ENCODE results near the gene FADS3. TPM values are rescaled to one million over a fixed set of nuclear protein-coding genes. Genes with fewer than 3 reads are reported as not detected.

The FADS3 gene
- total RNA-seq, 1 donor from 2014 or later: 135 TPM

GRCh38 chr11:61842528-61842820 is 48.9 kb downstream of the FADS3 start:
- no peak for TF ChIP-seq CTCF (IDR thresholded peaks at IDR 0.05)
- no peaks in the 10 kb centered on the region for H3K4me1 Mint-ChIP-seq
- ChIA-PET CTCF (interaction anchor here (0.6 kb wide), 1 partner anchor 407 kb away, joined by 3 read pairs; no protein-coding TSS in a partner anchor), POLR2A (no interaction called here)
- no peak overlapping the region for H3K27ac Mint-ChIP-seq
- DNase-seq (no peak), ATAC-seq (ENCODE audit: low read depth) (no peak)
- intact Hi-C loops (cut with micrococcal nuclease): no loop called here
- no peaks in the 10 kb centered on the region for H3K27me3 Mint-ChIP-seq
- peaks cover 1% of the 10 kb centered on the region for H3K36me3 Mint-ChIP-seq (ENCODE audit: low read depth)
- H3K9me3 Mint-ChIP-seq: no peaks in the 10 kb centered on the region
- H3K4me3 Mint-ChIP-seq: no peak overlapping the region

GRCh38 chr11:61841636-61842527 is 49.5 kb downstream of the FADS3 start:
- no peaks in the 10 kb centered on the region for H3K9me3 Mint-ChIP-seq
- POLR2A ChIA-PET: no interaction called here
- peaks cover 1% of the 10 kb centered on the region for H3K36me3 Mint-ChIP-seq (ENCODE audit: low read depth)
- intact Hi-C loops (cut with micrococcal nuclease): no loop called here
- CTCF ChIA-PET: interaction anchor here (0.6 to 0.9 kb wide), 2 partner anchors 29 to 406 kb away, joined by 3 read pairs; no protein-coding TSS in a partner anchor
- no peak overlapping the region for H3K4me3 Mint-ChIP-seq
- no peak overlapping the region for H3K27ac Mint-ChIP-seq
- H3K4me1 Mint-ChIP-seq: no peaks in the 10 kb centered on the region
- H3K27me3 Mint-ChIP-seq: no peaks in the 10 kb centered on the region
- DNase-seq (no peak), ATAC-seq (ENCODE audit: low read depth) (no peak)
- TF ChIP-seq CTCF (IDR thresholded peaks at IDR 0.05): no peak

DNA sequence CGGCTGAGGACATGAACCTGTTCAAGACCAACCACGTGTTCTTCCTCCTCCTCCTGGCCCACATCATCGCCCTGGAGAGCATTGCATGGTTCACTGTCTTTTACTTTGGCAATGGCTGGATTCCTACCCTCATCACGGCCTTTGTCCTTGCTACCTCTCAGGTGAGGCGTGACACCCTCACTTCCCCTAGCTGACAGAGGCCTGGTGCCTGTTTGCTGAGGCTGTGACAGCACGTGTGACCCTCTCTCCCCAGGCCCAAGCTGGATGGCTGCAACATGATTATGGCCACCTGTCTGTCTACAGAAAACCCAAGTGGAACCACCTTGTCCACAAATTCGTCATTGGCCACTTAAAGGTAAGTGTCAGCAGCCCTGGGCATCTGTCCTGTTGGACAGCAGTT is 51.0 kb downstream of the FADS3 start:
- no peak for DNase-seq
- Mint-ChIP-seq H3K4me3 (no peak overlapping the region), H3K27me3 (no peaks in the 10 kb centered on the region), H3K9me3 (no peaks in the 10 kb centered on the region), H3K36me3 (ENCODE audit: low read depth) (peaks cover 1% of the 10 kb centered on the region), H3K27ac (no peak overlapping the region), H3K4me1 (peaks cover 7% of the 10 kb centered on the region)
- ATAC-seq (ENCODE audit: low read depth): no peak
- no peak for TF ChIP-seq CTCF (IDR thresholded peaks at IDR 0.05)
- ChIA-PET CTCF (interaction anchor here (1.1 to 1.6 kb wide), 2 partner anchors 59 to 241 kb away, joined by 3 to 4 read pairs; no protein-coding TSS in a partner anchor), POLR2A (interaction anchor here (1.2 kb wide), 1 partner anchor 25 kb away, joined by 3 read pairs; no protein-coding TSS in a partner anchor)
- intact Hi-C loops (cut with micrococcal nuclease): no loop called here

DNA sequence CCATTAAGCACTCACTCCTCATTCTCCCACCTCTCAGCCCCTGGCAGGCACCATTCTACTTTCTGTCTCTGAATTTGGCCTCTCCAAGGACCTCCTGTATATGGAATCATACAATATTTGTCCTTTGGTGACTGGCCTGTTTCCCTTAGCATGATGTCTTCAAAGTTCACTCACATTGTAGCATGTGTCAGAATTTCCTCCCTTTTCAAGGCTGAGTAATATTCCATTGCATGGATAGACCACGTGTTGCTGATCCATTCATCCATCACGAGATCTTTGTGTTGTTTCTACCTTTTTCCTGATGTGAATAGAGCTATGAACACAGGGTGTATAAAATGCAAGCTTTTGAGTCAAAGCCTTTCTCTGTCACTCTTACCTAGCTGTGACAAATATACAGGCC is 51.6 kb downstream of the FADS3 start:
- H3K9me3 Mint-ChIP-seq: no peaks in the 10 kb centered on the region
- H3K4me3 Mint-ChIP-seq: no peak overlapping the region
- H3K36me3 Mint-ChIP-seq (ENCODE audit: low read depth): peaks cover 1% of the 10 kb centered on the region
- H3K4me1 Mint-ChIP-seq: peaks cover 12% of the 10 kb centered on the region
- POLR2A ChIA-PET: no interaction called here
- CTCF ChIA-PET: interaction anchor here (1.1 to 1.6 kb wide), 2 partner anchors 59 to 242 kb away, joined by 3 to 4 read pairs; no protein-coding TSS in a partner anchor
- no peaks in the 10 kb centered on the region for H3K27me3 Mint-ChIP-seq
- no peak for TF ChIP-seq CTCF (IDR thresholded peaks at IDR 0.05)
- no peak for ATAC-seq (ENCODE audit: low read depth)
- no peak overlapping the region for H3K27ac Mint-ChIP-seq
- intact Hi-C loops (cut with micrococcal nuclease): no loop called here
- no peak for DNase-seq

DNA sequence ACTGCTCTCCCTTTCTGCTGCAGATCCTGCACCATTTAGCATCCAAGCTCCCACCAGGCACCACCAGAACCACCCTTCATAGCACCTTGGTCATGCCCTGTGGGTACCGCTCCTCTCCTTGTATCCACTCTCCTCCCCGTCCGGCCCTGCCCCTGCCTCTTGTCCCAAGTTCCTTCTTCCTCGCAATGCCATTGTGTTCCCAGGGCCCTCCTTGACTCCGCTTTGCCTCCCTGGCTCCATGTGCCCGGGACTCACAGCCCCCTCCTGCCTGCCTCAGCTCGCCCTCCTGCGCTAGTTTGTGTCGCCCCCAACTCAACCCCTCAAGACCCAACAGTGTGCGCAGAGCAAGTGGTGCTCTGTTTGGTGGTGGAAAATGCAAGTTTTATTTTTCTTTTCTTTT is 52.4 kb downstream of the FADS3 start:
- Mint-ChIP-seq H3K27ac (no peak overlapping the region), H3K9me3 (no peaks in the 10 kb centered on the region), H3K36me3 (ENCODE audit: low read depth) (peaks cover 1% of the 10 kb centered on the region), H3K27me3 (no peaks in the 10 kb centered on the region), H3K4me1 (peaks cover 21% of the 10 kb centered on the region), H3K4me3 (no peak overlapping the region)
- POLR2A ChIA-PET: interaction anchor here (0.6 kb wide), 1 partner anchor 11 kb away, joined by 3 read pairs; the partner anchor contains the start of gene FADS2
- ATAC-seq (ENCODE audit: low read depth) (no peak), DNase-seq (no peak)
- CTCF ChIA-PET: no interaction called here
- no peak for TF ChIP-seq CTCF (IDR thresholded peaks at IDR 0.05)
- intact Hi-C loops (cut with micrococcal nuclease): no loop called here

All from activated B cell treated with CpG ODN at 0.5 μM for 24 hours (primary cell).